GM19193 (cell line): ENCODE results near the gene NOLC1.

Source experiments
- POLR2A ChIP-seq: IDR thresholded peaks from 4 replicates; pipeline ENCODE4 v1.6.1; 2011; ENCODE audit not compliant: insufficient read depth, insufficient read length; ENCODE audit errors: extremely low read depth

NOLC1 gene

GRCh38 chr10:102208311-102209035, 56.3 kb downstream of the NOLC1 start:
- no peak for TF ChIP-seq POLR2A

GRCh38 chr10:102211615-102212299, 59.6 kb downstream of the NOLC1 start:
- no peak for TF ChIP-seq POLR2A
